ENCODE measurements around the gene ADGRG7. TPM values are rescaled to one million over a fixed set of nuclear protein-coding genes. Genes with fewer than 3 reads are reported as not detected.
A peak's percentile ranks its signal among the peaks of the same experiment; 100 is the strongest.

ADGRG7 gene
- total and polyA plus RNA-seq, 2 of the 13 experiments (the other 11 are each of a cell fraction or from before 2014, with no cell fraction given) = not detected

GRCh38 chr3:100635273-100635701, 25.9 kb downstream of the ADGRG7 start (continued):
- TF ChIP-seq ZNF782 (CRISPR knock-in tag; IDR thresholded peaks at IDR 0.05; ENCODE audit: borderline replicate concordance) = no peak
- TF ChIP-seq SIX1 (CRISPR knock-in tag; IDR thresholded peaks at IDR 0.05; ENCODE audit: borderline replicate concordance) = no peak
- no peak for TF ChIP-seq ZNF770 (CRISPR knock-in tag; IDR thresholded peaks at IDR 0.05)
- TF ChIP-seq NONO (IDR thresholded peaks at IDR 0.05) = no peak
- TF ChIP-seq NONO (CRISPR knock-in tag; conservative IDR thresholded peaks at IDR 0.05) = 0 out of 2 replicates have a peak, but pooled peaks have one; percentile 23
- no peak for TF ChIP-seq ZNF562 (CRISPR knock-in tag; IDR thresholded peaks at IDR 0.05; ENCODE audit: borderline replicate concordance)
- TF ChIP-seq FOXC1 (CRISPR knock-in tag; IDR thresholded peaks at IDR 0.05; ENCODE audit: borderline replicate concordance) = no peak
- no peak for TF ChIP-seq TCF7L2 (IDR thresholded peaks at IDR 0.05; ENCODE audit: low read depth, low read length)
- TF ChIP-seq GLMP (CRISPR knock-in tag; IDR thresholded peaks at IDR 0.05; ENCODE audit: borderline replicate concordance) = no peak
- no peak for TF ChIP-seq ZNF788 (CRISPR knock-in tag; IDR thresholded peaks at IDR 0.05; ENCODE audit: borderline replicate concordance)
- TF ChIP-seq, protein P1, sequence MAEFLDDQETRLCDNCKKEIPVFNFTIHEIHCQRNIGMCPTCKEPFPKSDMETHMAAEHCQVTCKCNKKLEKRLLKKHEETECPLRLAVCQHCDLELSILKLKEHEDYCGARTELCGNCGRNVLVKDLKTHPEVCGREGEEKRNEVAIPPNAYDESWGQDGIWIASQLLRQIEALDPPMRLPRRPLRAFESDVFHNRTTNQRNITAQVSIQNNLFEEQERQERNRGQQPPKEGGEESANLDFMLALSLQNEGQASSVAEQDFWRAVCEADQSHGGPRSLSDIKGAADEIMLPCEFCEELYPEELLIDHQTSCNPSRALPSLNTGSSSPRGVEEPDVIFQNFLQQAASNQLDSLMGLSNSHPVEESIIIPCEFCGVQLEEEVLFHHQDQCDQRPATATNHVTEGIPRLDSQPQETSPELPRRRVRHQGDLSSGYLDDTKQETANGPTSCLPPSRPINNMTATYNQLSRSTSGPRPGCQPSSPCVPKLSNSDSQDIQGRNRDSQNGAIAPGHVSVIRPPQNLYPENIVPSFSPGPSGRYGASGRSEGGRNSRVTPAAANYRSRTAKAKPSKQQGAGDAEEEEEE (CRISPR knock-in tag; IDR thresholded peaks at IDR 0.05; ENCODE audit: borderline replicate concordance) = no peak
- TF ChIP-seq ZFP1 (CRISPR knock-in tag; IDR thresholded peaks at IDR 0.05) = no peak
- no peak for TF ChIP-seq FOXK2 (IDR thresholded peaks at IDR 0.05)
- TF ChIP-seq SRSF4 (IDR thresholded peaks at IDR 0.05; ENCODE audit: low read depth, low read length, poor library complexity, severe bottlenecking) = no peak
- TF ChIP-seq, protein P2, sequence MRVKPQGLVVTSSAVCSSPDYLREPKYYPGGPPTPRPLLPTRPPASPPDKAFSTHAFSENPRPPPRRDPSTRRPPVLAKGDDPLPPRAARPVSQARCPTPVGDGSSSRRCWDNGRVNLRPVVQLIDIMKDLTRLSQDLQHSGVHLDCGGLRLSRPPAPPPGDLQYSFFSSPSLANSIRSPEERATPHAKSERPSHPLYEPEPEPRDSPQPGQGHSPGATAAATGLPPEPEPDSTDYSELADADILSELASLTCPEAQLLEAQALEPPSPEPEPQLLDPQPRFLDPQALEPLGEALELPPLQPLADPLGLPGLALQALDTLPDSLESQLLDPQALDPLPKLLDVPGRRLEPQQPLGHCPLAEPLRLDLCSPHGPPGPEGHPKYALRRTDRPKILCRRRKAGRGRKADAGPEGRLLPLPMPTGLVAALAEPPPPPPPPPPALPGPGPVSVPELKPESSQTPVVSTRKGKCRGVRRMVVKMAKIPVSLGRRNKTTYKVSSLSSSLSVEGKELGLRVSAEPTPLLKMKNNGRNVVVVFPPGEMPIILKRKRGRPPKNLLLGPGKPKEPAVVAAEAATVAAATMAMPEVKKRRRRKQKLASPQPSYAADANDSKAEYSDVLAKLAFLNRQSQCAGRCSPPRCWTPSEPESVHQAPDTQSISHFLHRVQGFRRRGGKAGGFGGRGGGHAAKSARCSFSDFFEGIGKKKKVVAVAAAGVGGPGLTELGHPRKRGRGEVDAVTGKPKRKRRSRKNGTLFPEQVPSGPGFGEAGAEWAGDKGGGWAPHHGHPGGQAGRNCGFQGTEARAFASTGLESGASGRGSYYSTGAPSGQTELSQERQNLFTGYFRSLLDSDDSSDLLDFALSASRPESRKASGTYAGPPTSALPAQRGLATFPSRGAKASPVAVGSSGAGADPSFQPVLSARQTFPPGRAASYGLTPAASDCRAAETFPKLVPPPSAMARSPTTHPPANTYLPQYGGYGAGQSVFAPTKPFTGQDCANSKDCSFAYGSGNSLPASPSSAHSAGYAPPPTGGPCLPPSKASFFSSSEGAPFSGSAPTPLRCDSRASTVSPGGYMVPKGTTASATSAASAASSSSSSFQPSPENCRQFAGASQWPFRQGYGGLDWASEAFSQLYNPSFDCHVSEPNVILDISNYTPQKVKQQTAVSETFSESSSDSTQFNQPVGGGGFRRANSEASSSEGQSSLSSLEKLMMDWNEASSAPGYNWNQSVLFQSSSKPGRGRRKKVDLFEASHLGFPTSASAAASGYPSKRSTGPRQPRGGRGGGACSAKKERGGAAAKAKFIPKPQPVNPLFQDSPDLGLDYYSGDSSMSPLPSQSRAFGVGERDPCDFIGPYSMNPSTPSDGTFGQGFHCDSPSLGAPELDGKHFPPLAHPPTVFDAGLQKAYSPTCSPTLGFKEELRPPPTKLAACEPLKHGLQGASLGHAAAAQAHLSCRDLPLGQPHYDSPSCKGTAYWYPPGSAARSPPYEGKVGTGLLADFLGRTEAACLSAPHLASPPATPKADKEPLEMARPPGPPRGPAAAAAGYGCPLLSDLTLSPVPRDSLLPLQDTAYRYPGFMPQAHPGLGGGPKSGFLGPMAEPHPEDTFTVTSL (CRISPR knock-in tag; IDR thresholded peaks at IDR 0.05; ENCODE audit: borderline replicate concordance) = peak; percentile 70; the same call in 1 of the 2 replicates
- TF ChIP-seq MXD3 (CRISPR knock-in tag; IDR thresholded peaks at IDR 0.05) = no peak
- no peak for TF ChIP-seq MYNN (CRISPR knock-in tag; IDR thresholded peaks at IDR 0.05; ENCODE audit: low read depth)
- TF ChIP-seq GPBP1L1 (CRISPR knock-in tag; IDR thresholded peaks at IDR 0.05) = no peak
